Urinary bladder (tissue), 4 donors: ENCODE results near the gene QRFPR. TPM values are rescaled to one million over a fixed set of nuclear protein-coding genes. Genes with fewer than 3 reads are reported as not detected.
"Not testable (repeated sequence)": the region's sequence is repeated elsewhere in the genome, so short reads cannot be mapped to it uniquely, and the experiment has no call there.

Experiments
- DNase-seq: peaks from one replicate; pipeline ENCODE4 v3.0.0-alpha.2; 2015; ENCODE audit errors: extremely low spot score
- H3K27ac ChIP-seq: one replicate; pipeline ENCODE4 v1.5.1; 2013; ENCODE audit warnings: low read depth, mild to moderate bottlenecking, moderate library complexity
- H3K36me3 ChIP-seq: one replicate; pipeline ENCODE4 v1.6.1; 2013; ENCODE audit warnings: mild to moderate bottlenecking, moderate library complexity; ENCODE audit not compliant: insufficient read depth
- H3K4me1 ChIP-seq: one replicate; pipeline ENCODE4 v1.6.1; 2013; ENCODE audit warnings: mild to moderate bottlenecking, moderate library complexity; ENCODE audit not compliant: insufficient read depth
- H3K4me3 ChIP-seq: one replicate; pipeline ENCODE4 v1.5.1; 2013; ENCODE audit warnings: low read depth, low read length
- WGBS: extraction: QIAGEN DNeasy Blood & Tissue Kit; methylation state at CpG from one replicate; pipeline ENCODE4 v1.1.7; 2013; 5-methylcytosine and 5-hydroxymethylcytosine counted together
- polyA plus RNA-seq: library from polyadenylated mRNA; stranded (reverse); fragments of 200-250 nt; gene quantifications from one replicate; pipeline ENCODE4 v1.2.3, GENCODE V29; 2013
- total RNA-seq: library from RNA; depleted of rRNA; stranded (reverse); fragments of >200 nt; gene quantifications from one replicate; pipeline ENCODE4 v1.2.3, GENCODE V29; 2014
- donor health status: healthy with polysubstance abuse.
- donor health status: healthy.

Gene QRFPR
- 0.42 TPM for total RNA-seq
- polyA plus RNA-seq: not detected

DNA sequence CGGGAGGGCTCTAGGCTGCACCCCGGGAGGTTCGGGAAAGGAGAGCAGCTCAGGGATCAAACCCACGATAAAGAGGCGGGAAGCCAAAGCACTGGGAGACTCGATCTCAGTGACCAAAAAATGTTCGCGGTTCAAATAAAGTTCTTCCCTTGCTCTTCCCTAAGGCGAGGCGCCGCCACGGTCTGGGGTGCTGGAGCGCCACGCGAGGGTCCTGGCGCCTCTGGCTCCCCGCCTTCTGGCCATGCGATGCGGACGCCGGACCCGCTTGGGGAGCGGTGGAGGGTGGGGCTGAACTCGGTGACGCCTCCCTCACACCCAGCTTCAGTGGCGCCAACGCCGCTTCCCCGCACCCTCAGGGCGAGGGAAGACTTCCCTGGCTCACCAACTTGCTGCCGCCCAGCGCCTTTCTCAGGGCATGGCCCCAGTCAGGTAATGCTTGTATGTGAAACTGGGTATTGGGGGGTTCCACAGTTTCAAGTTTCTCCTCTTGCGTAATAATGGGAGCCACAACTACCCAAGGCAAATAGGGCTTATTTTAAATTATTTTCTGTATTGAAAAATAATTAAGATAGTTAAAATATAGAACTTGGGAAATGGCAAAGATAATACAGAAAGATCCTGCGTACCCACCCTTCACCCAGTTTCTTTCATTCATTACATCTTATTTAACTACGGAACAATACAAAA lies at the start of gene QRFPR:
Gene QRFPR, minus strand, starts transcription at position 243 of the 687 bp plus-strand sequence. CDS start 371 bp downstream, outside the sequence.
- Histone ChIP-seq H3K36me3 (no peaks in the 10 kb centered on the region), H3K4me3 (no peak within 1 kb of the TSS), H3K27ac (no peak within 1 kb of the TSS), H3K4me1 (no peaks in the 10 kb centered on the region)
- 10% methylated on average over 35 of the region's 35 CpGs for WGBS
- no peak for DNase-seq

DNA sequence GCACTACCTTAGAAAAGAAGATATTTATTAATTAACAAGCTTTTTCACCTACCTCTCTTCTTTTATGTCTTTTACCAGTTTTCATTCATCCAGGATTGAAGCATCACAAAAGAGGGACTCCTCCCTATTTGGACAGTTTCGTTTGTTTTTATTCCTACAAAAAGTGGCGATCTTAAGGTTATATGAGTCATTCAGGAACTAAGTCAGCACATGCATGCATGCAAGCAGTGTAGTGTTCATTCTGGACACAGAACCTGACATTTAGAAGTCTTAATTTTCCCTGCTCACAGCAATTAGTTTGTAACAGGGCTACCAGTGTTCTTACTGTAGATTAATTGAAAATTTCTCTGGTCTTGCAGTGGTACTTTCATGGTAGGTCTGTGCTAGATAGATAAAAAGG lies 47.9 kb upstream of the QRFPR start:
- DNase-seq: no peak
- H3K4me1 ChIP-seq: no peaks in the 10 kb centered on the region
- H3K4me3 ChIP-seq: no peak overlapping the region
- 51% methylated on average over 2 of the region's 2 CpGs for WGBS
- no peak overlapping the region for H3K27ac ChIP-seq
- H3K36me3 ChIP-seq: no peaks in the 10 kb centered on the region

DNA sequence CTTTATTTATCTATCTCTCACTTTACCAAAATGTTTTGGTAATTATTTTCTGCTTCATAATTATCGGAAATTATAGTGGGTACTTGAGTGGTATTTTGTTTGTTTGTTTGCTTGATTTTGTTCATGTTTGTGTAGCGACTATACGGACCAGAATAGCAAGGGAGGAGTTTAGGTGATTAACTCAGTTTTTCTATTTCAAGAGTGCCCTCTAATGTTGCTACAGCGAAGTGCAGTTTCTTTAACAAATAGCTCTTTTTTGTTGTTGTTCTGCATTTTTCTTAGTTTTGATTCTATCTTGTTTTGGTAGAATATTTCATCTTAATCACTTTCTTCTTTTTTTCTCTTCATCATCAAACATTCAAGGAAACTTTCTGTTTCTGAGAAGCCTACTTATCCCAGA lies 40.8 kb upstream of the QRFPR start:
- Histone ChIP-seq H3K27ac (no peak overlapping the region), H3K4me3 (no peak overlapping the region), H3K36me3 (no peaks in the 10 kb centered on the region), H3K4me1 (no peaks in the 10 kb centered on the region)
- WGBS: 48% methylated on average over 4 of the region's 4 CpGs
- DNase-seq: no peak

DNA sequence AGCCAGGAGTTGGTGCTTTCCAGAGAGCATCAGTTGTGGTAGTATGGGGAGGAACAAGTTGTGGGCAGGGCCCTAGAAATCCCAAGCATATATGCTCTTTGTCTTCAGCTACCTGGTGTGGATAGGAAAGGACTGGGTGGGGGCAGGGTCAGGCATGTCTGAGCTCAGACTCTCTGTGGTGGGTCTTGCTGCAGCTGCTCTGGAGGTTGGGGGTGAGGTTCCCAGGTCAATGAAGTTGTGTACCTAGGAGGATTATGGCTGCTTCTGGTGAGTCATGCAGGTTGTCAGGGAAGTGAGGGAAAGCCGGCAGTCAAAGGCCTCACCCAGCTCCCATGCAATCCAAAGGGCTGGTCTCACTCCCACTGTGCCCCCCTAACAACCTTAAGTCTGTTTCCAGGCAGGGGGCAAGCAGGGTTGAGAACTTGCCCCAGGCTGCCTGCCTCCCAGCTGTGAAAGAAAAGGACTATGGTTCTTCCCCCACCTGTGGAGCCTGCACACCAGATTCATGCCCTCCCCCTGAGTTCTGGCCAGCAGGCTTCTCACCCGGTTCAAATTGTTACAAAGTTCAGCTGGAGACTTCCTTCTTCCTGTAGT lies 30.4 kb upstream of the QRFPR start:
- DNase-seq: no peak
- H3K27ac ChIP-seq: no peak overlapping the region
- H3K36me3 ChIP-seq: no peaks in the 10 kb centered on the region
- H3K4me3 ChIP-seq: no peak overlapping the region
- WGBS: 59% methylated on average over 2 of the region's 2 CpGs
- no peaks in the 10 kb centered on the region for H3K4me1 ChIP-seq

DNA sequence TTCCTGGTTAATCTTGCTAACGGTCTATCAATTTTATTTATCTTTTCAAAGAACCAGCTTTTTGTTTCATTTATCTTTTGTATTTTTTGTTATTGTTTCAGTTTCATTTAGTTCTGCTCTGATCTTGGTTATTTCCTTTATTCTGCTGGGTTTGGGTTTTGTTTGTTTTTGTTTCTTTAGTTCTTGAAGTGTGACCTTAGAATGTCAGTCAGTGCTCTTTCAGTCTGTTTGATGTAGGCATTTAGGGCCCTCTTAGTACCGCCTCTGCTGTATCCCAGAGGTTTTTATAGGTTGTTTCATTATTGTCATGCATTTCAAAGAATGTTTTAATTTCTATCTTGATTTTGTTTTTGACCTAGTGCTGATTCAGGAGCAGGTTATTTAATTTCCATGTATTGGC lies 27.7 kb upstream of the QRFPR start:
- not testable (repeated sequence) for H3K4me1 ChIP-seq, H3K4me3 ChIP-seq, H3K36me3 ChIP-seq, H3K27ac ChIP-seq, DNase-seq
- WGBS: 47% methylated on average over 2 of the region's 2 CpGs

DNA sequence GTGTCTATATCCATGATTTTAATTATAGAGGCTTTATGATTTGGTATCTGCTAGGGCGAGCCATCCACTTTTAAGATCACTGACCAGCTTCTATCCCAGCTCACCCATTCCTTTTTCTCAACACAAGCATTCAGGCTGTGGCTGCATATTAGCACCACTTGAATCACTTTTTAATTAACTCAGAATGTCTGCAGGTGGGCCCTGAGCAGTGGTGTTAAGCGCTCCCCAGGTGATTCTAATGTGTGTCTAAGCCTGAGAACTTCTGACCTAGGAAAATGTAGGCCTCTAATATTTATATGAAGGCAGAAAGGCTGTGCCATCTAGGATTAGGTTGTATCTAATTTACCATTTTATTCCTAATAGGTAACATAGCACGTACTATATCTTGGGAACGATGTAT lies 19.8 kb upstream of the QRFPR start:
- no peaks in the 10 kb centered on the region for H3K4me1 ChIP-seq
- 92% methylated on average over 4 of the region's 4 CpGs for WGBS
- DNase-seq: no peak

DNA sequence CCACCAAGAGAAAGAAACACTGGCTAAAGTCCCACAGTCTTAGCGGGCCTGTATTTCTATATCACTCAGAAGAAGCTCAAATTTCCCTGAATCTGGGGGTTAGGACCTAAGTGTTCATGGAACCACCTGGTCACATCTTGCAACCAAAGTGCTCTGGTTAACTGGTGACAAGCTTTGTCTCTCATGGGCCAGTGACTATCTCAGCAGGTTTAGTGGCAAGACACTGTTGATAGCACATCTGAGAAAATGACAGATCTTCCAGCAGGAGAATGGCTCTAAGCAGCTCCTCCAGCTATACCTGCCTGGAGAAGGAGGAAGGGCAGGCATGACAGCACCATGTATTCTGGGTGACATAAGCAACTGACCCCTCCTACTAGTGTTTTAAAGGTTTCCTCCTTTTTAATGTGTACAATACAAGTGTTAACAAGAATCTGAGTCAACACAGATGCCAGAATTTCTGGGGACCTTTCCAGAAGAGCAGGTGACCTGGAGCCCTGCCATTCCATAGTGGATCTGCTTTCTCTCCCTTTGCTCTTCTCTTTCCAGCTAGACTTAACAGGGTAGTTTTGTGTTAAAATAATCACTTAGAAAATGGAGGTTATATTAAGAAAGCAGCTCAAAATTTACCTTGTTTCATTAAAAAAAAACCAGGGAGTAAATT lies 17.3 kb upstream of the QRFPR start:
- Histone ChIP-seq H3K27ac (no peak overlapping the region), H3K4me3 (no peak overlapping the region), H3K36me3 (no peaks in the 10 kb centered on the region), H3K4me1 (no peaks in the 10 kb centered on the region)
- DNase-seq: no peak
- 30% methylated on average over 1 of the region's 1 CpG for WGBS

More for the DNA sequence above, 19.8 kb upstream of the QRFPR start:
- H3K36me3 ChIP-seq: no peaks in the 10 kb centered on the region
- no peak overlapping the region for H3K27ac ChIP-seq
- H3K4me3 ChIP-seq: no peak overlapping the region

DNA sequence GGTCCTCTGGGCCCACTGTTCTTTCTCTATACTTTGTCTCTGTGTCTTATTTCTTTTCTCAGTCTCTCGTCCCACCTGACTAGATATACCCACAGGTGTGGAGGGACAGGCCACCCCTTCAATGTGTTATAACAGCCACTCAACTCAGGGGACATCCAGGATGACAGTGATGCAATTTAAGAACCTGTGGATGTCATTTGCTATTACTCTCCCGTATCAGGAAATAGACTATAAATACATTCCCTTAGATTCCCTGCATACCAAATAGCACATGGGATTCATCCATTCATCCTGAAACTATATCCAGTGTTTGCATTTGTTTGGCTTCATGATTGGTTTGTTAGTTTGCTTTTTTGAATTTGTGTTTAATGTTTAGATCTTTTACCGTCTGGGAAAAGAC lies 16.6 kb upstream of the QRFPR start:
- Histone ChIP-seq H3K4me3 (no peak overlapping the region), H3K36me3 (no peaks in the 10 kb centered on the region), H3K27ac (no peak overlapping the region), H3K4me1 (no peaks in the 10 kb centered on the region)
- DNase-seq: no peak
- WGBS: 39% methylated on average over 3 of the region's 3 CpGs

DNA sequence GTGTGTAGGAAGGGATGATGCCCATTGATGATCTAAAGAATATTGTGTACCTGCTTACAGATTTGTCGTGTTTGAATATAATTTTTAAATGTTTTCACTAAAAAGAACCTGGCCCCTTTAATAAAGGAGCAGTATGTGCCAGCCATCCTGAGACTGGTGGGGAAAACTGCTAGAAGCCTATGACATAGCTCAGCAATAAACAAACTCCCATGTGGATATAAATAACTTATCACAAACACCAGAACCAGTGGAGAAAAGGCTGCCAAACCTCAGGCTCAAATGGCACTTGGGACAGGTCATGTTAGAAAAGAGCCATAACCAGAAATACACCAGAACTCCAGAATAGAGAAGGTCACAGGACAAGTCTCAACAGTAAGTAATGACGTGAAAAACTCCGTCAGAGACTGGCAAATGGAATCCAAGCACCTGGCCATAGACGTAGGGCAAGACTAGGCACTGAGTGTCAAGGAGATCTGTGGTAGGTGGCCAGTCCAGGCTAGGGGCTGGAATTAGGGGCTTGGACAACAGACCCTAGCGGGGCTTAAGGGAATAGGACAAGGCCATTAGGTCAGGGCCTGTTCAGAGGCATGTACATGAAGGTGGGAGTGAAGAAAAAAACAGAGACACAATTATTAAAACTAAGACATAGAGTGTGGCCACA lies 11.7 kb upstream of the QRFPR start:
- 58% methylated on average over 5 of the region's 5 CpGs for WGBS
- no peak for DNase-seq
- H3K36me3 ChIP-seq: no peaks in the 10 kb centered on the region
- no peaks in the 10 kb centered on the region for H3K4me1 ChIP-seq
- H3K4me3 ChIP-seq: no peak overlapping the region
- no peak overlapping the region for H3K27ac ChIP-seq

DNA sequence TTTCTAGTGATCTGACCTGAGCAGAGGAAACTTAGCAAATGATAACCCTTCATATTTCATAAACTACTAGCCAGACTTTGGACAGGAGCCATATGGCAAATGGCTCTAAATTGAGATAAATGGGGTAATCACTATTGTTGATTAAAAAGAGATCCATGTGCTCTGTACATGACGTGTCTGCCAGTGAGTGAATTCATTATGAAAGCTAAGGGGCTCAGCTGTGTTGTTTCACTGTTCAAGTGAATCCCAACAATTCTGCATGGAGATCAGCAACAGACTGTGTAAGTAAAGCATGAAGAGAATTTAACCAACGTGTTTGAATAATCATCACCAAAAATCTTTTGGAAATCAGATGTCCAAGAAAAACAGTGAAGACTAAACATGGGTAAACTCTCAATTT lies 9.5 kb upstream of the QRFPR start:
- DNase-seq: no peak
- Histone ChIP-seq H3K36me3 (no peaks in the 10 kb centered on the region), H3K27ac (no peak overlapping the region), H3K4me3 (no peak overlapping the region), H3K4me1 (no peaks in the 10 kb centered on the region)
- 32% methylated on average over 2 of the region's 2 CpGs for WGBS

DNA sequence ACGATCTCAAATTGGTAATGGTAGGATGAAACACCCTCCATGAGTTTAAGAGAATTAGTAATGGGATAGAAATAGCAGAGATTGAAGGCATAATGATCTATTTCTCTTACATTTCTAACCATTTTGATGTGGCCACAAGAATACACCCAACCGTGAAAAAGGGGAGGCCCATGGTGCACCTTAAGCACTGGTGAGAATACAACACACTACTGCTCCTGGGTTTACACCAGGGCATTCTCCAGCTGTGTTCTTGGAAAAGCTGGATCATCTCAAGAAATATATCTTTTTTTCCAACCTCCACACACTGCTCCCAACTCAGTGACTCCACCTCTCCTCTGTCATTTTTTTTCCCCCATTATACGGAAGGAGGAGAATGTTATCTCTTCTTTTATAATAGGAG lies 1.5 kb downstream of the QRFPR start:
- Histone ChIP-seq H3K27ac (no peak overlapping the region), H3K36me3 (no peaks in the 10 kb centered on the region), H3K4me1 (no peaks in the 10 kb centered on the region), H3K4me3 (no peak overlapping the region)
- 62% methylated on average over 3 of the region's 3 CpGs for WGBS
- DNase-seq: no peak

DNA sequence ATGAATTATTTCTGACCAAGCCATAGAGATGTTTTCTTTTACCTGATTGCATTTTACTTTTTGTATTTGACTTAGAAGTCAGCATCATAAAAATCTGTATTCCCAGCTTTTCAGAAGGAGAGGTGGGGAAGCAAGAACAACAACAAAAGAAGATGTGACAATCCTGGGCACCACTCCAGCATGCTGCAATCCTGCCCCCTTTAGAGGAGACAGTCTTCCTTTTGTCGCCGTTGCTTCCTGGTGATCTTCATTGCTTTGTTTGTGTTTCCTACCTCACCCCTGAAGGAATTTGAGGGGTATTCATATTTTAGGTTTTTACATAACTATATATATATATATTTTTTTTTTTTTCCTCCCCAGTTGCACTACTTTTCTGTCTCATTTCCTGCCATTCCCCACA lies 3.7 kb downstream of the QRFPR start:
- H3K4me3 ChIP-seq: no peak overlapping the region
- WGBS: 71% methylated on average over 2 of the region's 2 CpGs
- H3K4me1 ChIP-seq: no peaks in the 10 kb centered on the region
- no peaks in the 10 kb centered on the region for H3K36me3 ChIP-seq
- H3K27ac ChIP-seq: no peak overlapping the region
- no peak for DNase-seq

DNA sequence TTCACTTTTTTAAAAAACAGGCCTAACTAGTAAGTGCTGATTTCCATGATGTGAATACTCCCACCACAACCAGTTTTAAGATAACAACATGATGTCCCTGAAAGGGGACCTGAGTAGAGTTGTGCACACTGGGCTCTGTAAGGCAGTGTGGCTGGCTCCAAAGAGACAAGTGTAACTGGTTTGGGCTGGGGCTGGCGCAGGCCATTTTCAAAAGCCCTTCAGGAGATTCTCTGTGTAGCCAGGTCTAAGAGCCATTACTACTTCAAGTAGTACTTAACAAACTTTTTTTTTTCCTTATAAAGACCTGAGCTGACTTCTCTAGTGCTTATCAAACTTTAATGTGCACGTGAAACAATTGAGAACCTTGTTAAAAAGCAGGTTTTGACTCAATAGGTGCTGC lies 4.3 kb downstream of the QRFPR start:
- H3K4me3 ChIP-seq: no peak overlapping the region
- WGBS: 82% methylated on average over 2 of the region's 2 CpGs
- H3K36me3 ChIP-seq: no peaks in the 10 kb centered on the region
- no peaks in the 10 kb centered on the region for H3K4me1 ChIP-seq
- H3K27ac ChIP-seq: no peak overlapping the region
- DNase-seq: no peak

DNA sequence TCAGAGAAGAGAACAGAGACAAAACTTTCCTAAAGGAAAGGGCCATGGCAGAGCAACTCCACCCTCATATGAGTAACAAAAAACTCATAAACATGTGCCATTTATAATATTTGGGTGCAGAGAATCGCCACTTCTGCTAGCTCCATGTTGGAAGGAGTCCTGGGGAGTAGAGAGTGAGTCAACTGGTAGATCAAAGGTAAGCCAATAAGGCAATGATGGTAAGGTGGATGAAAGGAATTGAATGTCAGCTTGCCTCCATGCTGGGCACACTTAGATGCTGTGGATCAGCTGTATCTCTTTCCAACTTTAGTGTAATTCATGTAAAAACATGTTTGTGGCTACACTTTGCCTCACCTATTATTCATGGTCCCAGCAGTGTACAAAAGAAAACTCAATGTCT lies 4.7 kb downstream of the QRFPR start:
- Histone ChIP-seq H3K4me3 (no peak overlapping the region), H3K4me1 (no peaks in the 10 kb centered on the region), H3K36me3 (no peaks in the 10 kb centered on the region), H3K27ac (no peak overlapping the region)
- no peak for DNase-seq
- WGBS: 54% methylated on average over 1 of the region's 1 CpG
